PFSK-1 (cell line): Measurements from ENCODE around the gene RALGPS1.

Source experiments
- FOXP2 ChIP-seq: optimal IDR thresholded peaks from 2 replicates; pipeline ENCODE3; 2011; ENCODE audit warnings: borderline replicate concordance, control low read depth, inconsistent platforms; ENCODE audit not compliant: insufficient read depth; ENCODE audit errors: extremely low read length, extremely low read depth
- POLR2AphosphoS5 ChIP-seq: IDR thresholded peaks from 2 replicates; pipeline ENCODE4 v1.6.1; 2012; ENCODE audit warnings: low read depth, mild to moderate bottlenecking, control low read depth, low read length, moderate library complexity
- SIN3A ChIP-seq: IDR thresholded peaks from 2 replicates; pipeline ENCODE4 v1.6.1; 2012; ENCODE audit warnings: mild to moderate bottlenecking, low read length, moderate library complexity, borderline replicate concordance; ENCODE audit not compliant: insufficient read depth
- TAF1 ChIP-seq: IDR thresholded peaks from 2 replicates; pipeline ENCODE4 v1.6.1; 2012; ENCODE audit warnings: low read length, control low read depth, borderline replicate concordance; ENCODE audit not compliant: insufficient read depth
- TF ChIP-seq, protein P1 (sequence below), 2 experiments: IDR thresholded peaks; 2 replicates each; pipeline versions ENCODE4 v1.6.1 to v1.8.0; 2011 to 2012; ENCODE audit warnings: low read depth in 2 of 2, low read length in 2 of 2, control low read depth in 1 of 2, inconsistent platforms in 1 of 2, mild to moderate bottlenecking in 1 of 2, moderate library complexity in 1 of 2; ENCODE audit not compliant: insufficient read depth in 1 of 2

The RALGPS1 gene

DNA sequence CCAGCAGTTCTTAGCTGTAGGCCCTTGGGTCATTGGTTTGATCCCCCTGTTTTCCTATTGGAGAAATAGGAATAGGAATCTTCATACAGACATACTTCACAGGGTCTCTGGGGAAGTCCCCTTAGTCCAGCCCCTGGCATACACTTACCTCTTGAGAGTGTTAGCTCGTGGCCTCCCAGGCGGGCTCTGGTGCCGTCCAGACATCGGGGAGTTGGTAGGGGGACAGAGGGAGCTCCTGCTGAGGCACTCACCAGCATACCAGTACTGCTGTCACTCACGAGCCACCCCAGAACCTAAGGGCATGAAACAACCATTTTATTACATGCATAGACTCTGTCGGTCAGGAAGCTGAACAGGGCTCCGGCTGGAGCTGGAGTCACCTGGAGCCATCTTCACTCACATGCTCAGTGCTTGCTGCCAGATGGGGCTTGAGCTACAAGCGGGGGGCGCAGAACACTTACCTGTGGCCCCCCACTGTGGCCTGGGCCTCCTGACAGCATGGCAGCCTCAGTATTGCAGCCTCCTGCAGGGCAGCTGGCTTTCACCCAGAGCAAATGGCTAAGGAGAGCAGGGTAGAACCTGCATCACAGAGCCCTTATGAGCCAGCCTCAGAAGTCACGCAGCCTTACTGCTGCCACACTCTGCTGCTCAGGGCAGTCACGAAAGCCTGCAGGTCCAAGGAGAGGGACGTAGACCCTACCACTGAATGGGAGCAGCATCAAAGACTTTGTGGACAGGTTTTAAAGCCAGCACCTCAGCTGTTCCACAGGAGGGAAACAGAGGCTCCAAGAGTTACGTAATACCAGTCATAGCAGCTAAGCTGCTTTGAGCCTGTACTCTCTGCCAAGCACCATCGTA is 266.1 kb downstream of the RALGPS1 start:
- TF ChIP-seq FOXP2 (no peak), TAF1 (no peak), POLR2AphosphoS5 (no peak), SIN3A (no peak)
- TF ChIP-seq, protein P1, sequence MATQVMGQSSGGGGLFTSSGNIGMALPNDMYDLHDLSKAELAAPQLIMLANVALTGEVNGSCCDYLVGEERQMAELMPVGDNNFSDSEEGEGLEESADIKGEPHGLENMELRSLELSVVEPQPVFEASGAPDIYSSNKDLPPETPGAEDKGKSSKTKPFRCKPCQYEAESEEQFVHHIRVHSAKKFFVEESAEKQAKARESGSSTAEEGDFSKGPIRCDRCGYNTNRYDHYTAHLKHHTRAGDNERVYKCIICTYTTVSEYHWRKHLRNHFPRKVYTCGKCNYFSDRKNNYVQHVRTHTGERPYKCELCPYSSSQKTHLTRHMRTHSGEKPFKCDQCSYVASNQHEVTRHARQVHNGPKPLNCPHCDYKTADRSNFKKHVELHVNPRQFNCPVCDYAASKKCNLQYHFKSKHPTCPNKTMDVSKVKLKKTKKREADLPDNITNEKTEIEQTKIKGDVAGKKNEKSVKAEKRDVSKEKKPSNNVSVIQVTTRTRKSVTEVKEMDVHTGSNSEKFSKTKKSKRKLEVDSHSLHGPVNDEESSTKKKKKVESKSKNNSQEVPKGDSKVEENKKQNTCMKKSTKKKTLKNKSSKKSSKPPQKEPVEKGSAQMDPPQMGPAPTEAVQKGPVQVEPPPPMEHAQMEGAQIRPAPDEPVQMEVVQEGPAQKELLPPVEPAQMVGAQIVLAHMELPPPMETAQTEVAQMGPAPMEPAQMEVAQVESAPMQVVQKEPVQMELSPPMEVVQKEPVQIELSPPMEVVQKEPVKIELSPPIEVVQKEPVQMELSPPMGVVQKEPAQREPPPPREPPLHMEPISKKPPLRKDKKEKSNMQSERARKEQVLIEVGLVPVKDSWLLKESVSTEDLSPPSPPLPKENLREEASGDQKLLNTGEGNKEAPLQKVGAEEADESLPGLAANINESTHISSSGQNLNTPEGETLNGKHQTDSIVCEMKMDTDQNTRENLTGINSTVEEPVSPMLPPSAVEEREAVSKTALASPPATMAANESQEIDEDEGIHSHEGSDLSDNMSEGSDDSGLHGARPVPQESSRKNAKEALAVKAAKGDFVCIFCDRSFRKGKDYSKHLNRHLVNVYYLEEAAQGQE (IDR thresholded peaks at IDR 0.05; ENCODE audit: insufficient read depth in 1 of 2, low read depth in 2 of 2, low read length in 2 of 2): no peak

- TF ChIP-seq TAF1 (no peak), FOXP2 (no peak), SIN3A (no peak), POLR2AphosphoS5 (no peak)
- TF ChIP-seq, protein P1 (IDR thresholded peaks at IDR 0.05; ENCODE audit: insufficient read depth in 1 of 2, low read depth in 2 of 2, low read length in 2 of 2): no peak
These were observed 266.7 kb downstream of the RALGPS1 start for GRCh38 chr9:127181315-127181580.

GRCh38 chr9:127181595-127182190 is 267.1 kb downstream of the RALGPS1 start:
- TF ChIP-seq POLR2AphosphoS5: no peak
- TF ChIP-seq SIN3A: no peak
- TF ChIP-seq, protein P1 (IDR thresholded peaks at IDR 0.05; ENCODE audit: insufficient read depth in 1 of 2, low read depth in 2 of 2, low read length in 2 of 2): no peak
- no peak for TF ChIP-seq TAF1
- TF ChIP-seq FOXP2: no peak

GRCh38 chr9:127182901-127183746 is 268.5 kb downstream of the RALGPS1 start:
- TF ChIP-seq FOXP2: no peak
- no peak for TF ChIP-seq POLR2AphosphoS5
- TF ChIP-seq SIN3A: no peak
- TF ChIP-seq, protein P1 (IDR thresholded peaks at IDR 0.05; ENCODE audit: insufficient read depth in 1 of 2, low read depth in 2 of 2, low read length in 2 of 2): no peak
- no peak for TF ChIP-seq TAF1
